ENCODE measurements around the gene CXorf58.
"Not testable (repeated sequence)": the region's sequence is repeated elsewhere in the genome, so short reads cannot be mapped to it uniquely, and the experiment has no call there.

CXorf58 gene, protein sequence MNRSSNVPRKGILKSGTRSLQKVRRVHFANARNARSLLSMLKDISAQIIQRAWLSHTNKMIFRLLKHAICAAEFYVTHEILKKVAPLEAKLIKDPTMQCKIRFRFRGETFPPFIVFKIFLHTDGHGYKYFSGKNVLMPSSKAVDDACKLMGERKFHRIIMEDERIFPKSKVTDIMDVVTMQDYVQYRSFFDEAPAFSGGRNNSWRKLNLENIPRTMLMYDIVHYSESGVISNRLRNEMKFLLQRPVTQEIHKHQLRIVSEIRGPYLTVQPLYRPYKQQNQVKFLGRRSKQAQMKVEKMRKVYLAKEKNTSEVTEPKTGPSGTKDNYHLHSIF

GRCh38 chrX:23907498-23908218 lies at the start of gene CXorf58, which contains the start of gene APOO:
TSS of gene CXorf58 (plus strand) at chrX:23908006. CDS start at chrX:23910303, 2,297 bp downstream.
TSS of gene APOO (minus strand) at chrX:23907938. CDS start at chrX:23907702, 236 bp downstream.
- DNase-seq (ENCODE audit: low spot score): peak; percentile 78

- DNase-seq (ENCODE audit: low spot score): not testable (repeated sequence)
These were observed 48.6 kb upstream of the CXorf58 start for GRCh38 chrX:23859238-23859637.

DNA sequence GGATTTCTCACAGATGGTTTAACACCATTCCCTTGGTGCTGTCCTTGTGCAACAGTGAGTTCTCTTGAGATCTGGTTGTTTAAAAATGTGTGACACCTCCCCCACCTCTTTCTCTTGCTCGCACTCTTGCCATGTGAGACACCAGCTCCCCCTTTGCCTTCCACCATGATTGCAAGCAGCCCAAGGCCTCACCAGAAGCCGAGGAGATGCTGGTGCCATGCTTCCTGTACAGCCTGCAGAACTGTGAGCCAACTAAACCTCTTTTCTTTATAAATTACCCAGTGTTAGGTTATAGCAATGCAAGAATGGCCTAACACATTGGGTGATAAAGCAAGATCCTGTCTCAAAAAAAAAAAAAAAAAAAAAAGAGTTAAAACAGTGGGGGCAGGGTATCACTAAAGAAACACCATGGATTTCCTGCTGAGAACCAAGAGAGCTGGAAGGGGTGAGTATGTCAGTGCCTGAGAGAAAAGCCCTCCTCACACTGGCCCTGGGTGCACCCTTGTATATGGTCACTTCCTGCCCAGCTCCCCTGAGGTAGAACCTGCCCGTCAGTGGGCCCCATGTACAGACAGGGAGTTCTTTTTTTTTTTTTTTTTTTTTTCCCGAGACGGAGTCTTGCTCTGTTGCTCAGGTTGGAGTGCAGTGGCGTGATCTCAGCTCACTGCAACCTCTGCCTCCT lies 46.5 kb upstream of the CXorf58 start:
- no peak for DNase-seq (ENCODE audit: low spot score)

DNA sequence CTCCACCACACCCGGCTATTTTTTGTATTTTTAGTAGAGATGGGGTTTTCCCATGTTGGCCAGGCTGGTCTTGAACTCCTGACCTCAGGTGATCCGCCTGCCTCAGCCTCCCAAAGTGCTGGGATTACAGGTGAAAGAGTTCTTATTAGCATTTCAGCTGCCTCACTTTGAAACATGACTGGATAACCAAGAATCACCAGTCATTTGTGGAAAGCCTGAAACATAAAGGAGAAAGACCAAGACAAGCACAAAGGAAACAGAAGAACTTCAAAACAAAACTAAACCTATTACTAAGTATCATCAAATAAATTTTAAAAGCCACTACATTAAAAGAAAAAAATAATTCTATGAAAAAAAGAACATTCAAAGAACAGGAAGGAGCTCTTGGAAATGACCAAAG lies 45.9 kb upstream of the CXorf58 start:
- DNase-seq (ENCODE audit: low spot score): not testable (repeated sequence)

DNA sequence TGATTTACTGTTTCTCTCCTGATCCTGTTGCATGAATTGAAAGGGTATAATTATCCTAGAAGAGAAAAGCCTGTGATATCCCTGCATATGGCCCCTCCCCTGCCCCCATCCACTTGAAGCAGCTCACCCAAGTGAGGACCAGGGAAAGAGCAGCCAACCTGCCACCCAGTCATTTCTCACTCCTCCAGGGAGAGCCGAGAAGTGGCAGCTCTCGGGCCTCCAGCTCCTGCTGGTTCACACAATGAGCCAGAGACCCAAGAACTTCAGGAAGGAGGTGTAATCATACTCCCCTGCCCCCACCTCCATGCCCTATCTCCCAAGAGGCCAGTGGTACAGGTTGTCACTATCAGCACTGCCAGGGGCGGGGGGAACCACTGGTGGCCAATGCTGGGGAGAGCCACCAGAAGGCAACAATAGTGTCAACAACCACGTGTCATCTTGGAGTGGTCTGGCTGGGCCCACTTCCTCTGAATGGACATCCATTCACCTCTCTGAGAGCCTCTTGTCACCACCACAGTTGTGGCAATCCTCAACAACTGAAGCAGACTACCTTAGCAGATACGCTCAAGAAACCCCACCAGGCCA lies 43.0 kb upstream of the CXorf58 start:
- DNase-seq (ENCODE audit: low spot score): no peak

DNA sequence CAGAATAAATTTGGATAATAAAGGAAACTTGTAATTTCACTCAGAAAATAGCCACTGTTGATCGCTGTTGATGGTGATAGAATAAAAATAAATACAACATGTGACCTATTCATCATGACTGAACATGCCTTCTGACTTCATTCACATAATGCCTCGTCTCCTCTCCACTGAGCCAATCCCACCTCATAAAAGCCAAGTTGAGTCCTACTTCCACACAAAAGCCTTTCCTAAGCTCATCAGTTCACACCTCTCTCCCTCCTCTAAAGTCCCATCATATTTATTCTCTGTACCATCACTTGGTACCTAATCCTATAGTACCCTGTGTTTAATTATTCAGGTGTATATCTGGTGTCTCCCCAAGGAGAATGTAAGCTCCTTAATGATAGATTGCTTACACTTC lies 37.8 kb upstream of the CXorf58 start:
- DNase-seq (ENCODE audit: low spot score): no peak

DNA sequence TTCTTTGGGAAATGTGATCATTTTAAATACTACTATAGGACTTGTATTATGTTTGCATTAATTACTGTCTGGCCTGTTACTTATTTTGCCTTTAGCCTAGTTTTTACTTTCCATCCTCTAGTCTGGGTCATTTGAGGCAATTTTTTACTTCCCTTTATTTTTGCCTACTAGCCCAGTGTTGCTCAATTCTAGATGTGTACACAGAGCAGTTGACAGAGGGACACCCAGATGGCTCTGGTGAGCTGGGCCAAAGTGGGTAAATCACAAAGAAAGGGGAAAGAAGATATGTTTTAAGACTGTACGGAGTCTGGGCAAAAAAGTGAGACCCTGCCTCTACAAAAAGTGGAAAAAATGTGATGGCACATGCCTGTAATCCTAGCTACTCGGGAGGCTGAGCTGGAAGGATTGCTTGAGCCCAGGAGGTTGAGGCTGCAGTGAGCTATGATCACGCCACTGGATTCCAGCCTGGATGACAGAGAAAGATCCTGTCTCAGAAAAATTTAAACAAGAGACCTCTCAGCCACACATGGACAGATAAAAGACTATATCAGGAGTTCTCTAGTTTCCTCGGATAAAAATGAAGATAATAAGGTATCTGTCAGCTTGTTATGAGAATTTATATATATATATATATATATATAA lies 35.8 kb upstream of the CXorf58 start:
- DNase-seq (ENCODE audit: low spot score): no peak

DNA sequence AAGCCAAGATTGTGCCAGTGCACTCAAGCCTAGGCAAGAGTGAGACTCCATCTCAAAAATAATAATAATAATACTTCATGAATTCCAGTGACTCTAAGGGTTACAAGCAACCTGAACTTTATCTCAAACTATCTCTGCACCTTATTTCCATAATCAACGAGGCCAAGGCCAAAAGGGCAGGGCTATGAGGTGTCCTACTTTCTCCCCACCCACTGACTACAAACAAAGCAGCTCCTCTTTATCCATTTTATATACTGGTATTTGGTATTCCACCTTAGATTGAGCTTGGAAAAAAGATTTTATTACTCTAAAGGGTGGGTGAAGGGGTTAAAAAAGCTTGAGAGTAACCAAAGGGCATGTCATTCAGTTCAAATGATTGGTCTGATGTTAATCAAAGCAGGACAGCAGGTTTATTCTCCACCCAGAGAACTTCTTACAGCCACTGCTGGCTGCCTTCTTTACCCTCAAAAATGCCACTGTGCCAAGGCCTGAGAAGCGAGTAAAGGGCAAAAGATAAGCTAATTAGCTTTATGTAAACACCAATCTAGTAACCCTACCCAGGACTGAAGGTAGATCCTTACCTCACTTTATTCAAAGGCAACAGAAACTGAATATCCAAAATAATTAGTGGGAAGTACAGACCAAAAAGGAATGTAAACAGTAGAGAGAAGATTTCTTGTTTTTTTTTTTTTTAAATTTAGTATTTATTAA lies 28.3 kb upstream of the CXorf58 start:
- no peak for DNase-seq (ENCODE audit: low spot score)

DNA sequence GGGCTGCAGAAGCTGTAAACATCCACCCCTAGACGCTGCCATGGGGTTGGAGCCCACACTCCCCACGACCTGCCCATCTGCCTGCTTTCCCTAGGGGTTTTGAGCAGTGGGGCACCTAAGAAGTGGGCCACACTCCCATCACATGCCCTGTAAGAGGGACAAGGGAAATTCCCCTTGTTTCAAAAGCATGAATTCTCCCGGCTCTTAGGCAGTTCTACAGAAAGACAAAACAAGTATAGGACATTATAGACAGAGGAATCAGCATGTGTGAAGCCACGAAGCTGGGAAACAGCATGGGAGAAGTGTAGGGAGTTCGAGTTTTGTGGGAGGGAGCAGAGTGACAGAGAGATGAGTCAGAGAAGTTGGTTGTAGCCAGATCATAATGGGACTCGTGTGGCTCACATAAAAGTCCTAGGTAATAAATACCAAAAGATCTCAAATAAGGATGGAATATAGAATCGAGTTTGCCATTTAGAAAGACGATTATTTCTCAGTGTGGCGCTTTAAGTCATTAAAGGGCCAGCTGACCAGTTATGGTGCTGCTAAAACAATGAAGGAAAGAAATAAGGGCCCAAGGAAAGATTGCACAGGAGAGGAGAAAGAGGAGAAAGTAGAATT lies 24.0 kb upstream of the CXorf58 start:
- no peak for DNase-seq (ENCODE audit: low spot score)

DNA sequence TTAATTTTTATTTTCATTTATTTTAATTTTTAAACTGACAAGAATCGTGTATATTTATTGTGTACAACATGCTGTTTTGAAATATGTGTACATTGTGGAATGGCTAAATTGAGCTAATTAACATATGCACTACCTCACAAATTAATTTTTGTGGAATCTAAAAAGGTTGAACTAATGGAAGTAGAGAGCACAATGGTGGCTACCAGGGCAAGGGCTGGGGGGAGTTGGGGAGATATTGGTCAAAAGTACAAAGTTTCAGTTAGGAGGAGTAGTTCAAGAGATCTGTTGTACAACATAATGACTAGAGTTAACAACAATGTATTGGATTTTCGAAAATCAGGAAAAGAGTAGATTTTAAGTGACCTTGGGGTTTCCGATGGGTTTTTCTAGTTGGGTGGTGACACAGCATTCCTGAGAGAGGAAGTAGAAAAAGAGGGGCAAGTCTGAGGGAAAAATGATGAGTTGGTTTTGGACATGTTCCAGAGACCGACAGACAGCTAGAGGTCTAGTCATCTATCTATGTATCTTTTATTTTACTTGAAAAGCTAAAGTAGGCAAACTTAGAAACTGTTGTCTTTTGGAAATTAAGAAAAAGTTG lies 23.3 kb upstream of the CXorf58 start:
- DNase-seq (ENCODE audit: low spot score): no peak

GRCh38 chrX:23885803-23886202 lies 22.0 kb upstream of the CXorf58 start:
- DNase-seq (ENCODE audit: low spot score): no peak

- DNase-seq (ENCODE audit: low spot score): no peak
These were observed 20.4 kb upstream of the CXorf58 start for GRCh38 chrX:23887451-23887850.

DNA sequence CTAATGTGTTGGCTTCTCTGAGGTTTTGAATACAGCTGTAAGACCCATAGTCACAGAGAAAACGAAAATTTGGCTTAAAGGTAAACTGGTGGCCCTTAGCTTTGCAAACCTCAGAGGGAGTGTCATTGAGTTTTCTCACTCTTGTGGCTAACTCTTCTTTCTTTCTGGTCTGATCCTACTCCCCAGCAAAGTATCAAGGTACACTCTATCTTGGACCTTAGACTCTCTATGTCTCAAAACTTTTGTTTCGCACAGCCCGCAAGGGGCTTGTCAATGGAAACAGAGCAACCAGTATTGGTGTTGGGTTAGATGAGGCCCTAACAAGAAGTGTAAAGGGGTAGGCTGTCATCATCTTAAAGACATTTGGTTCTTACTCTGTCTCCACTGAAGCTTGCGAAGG lies 19.9 kb upstream of the CXorf58 start:
- no peak for DNase-seq (ENCODE audit: low spot score)

GRCh38 chrX:23888887-23889501 lies 18.8 kb upstream of the CXorf58 start:
- no peak for DNase-seq (ENCODE audit: low spot score)

DNA sequence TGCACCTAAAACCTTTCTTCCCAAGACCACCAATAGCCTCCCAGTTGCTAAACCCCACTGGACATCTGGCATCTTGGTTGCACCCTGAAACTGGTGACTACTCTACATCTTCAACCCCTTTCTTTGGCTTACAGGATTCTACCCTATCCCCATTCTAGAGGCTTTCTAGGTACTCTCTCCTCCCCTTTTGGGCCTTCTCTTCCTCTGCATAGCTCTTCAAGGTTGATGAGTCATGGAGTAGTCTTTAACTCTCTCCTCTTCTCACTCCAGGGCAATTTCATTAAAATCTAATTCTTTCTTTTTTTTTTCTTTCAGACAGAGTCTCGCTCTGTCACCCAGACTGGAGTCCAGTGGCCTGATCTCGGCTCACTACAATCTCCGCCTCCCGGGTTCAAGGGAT lies 16.9 kb upstream of the CXorf58 start:
- DNase-seq (ENCODE audit: low spot score): no peak

GRCh38 chrX:23894993-23895392 lies 12.8 kb upstream of the CXorf58 start:
- not testable (repeated sequence) for DNase-seq (ENCODE audit: low spot score)

DNA sequence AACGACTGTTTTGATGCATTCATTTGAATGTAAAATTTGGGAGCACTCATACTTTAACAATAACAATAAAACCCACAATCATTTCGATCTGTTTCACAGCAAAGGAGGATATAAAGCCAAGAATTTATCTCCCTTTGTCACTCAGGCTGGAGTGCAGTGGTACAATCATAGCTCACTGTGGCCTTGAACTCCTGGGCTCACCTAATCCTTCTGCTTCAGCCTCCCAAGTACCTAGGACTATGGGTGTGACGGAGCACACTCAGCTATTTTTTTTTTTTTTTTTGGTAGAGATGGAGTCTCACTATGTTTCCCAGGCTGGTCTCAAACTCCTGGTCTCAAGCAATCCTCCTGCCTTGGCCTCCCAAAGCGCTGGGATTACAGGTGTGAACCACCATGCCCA lies 11.3 kb upstream of the CXorf58 start:
- DNase-seq (ENCODE audit: low spot score): not testable (repeated sequence)

GRCh38 chrX:23896981-23897380 lies 10.8 kb upstream of the CXorf58 start:
- no peak for DNase-seq (ENCODE audit: low spot score)

DNA sequence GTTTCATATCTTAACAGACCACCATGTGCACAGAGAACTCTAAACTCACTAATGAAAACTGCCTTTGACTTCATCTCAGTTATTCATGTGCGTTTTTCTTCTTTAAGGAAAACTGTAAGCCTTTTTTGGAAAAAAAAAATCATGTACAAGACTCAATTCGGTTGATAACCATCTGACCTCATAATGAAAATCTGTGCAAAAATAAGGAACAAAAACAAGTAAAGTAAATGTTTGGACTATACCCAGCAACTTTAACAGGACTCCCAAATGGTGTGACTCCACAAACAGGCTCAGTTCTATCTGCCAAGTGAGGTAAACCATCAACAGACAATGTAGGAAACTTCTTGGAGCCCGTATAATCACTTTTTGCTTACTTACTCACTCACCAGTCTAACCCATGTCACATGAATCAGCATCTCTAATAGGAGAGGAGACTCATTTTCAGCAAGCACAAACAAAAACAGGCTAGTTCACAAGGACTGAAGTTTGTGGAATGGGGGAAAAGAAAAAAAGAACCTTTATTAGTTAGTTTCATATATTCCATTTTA lies 9.3 kb upstream of the CXorf58 start:
- DNase-seq (ENCODE audit: low spot score): no peak
